DOHH2 (cell line): ENCODE results near the gene BAZ2B.

Experiments used
- H3F3A ChIP-seq: fragments of 200-600 bp; sonication (generic), shearing (Covaris generic); 2 replicates; pipeline ENCODE4 v1.6.0; 2016; ENCODE audit warnings: antibody characterized with exemption, mild to moderate bottlenecking; ENCODE audit not compliant: control insufficient read depth, insufficient read depth
- H3K27ac ChIP-seq: fragments of 200-600 bp; sonication (generic); 2 replicates; pipeline ENCODE4 v1.5.1; 2014; ENCODE audit warnings: low read depth, mild to moderate bottlenecking, low read length, moderate library complexity
- H3K27me3 ChIP-seq: fragments of 200-600 bp; sonication (generic); 2 replicates; pipeline ENCODE4 v1.6.1; 2014; ENCODE audit warnings: mild to moderate bottlenecking, low read length, mixed read lengths; ENCODE audit not compliant: control insufficient read depth
- H3K36me3 ChIP-seq: fragments of 200-600 bp; sonication (generic); 2 replicates; pipeline ENCODE4 v1.6.1; 2014; ENCODE audit warnings: mild to moderate bottlenecking, low read length, moderate library complexity, mixed read lengths; ENCODE audit not compliant: control insufficient read depth
- H3K4me1 ChIP-seq: fragments of 200-600 bp; sonication (generic); 2 replicates; pipeline ENCODE4 v1.6.1; 2014; ENCODE audit warnings: mild to moderate bottlenecking, low read length, mixed read lengths; ENCODE audit not compliant: control insufficient read depth
- H3K4me2 ChIP-seq: fragments of 200-600 bp; sonication (generic); 2 replicates; pipeline ENCODE4 v1.6.0; 2014; ENCODE audit warnings: mild to moderate bottlenecking, low read length, moderate library complexity
- H3K4me3 ChIP-seq: fragments of 200-600 bp; sonication (generic); 2 replicates; pipeline ENCODE4 v1.5.1; 2014; ENCODE audit warnings: mild to moderate bottlenecking, low read length, mixed read lengths
- H3K79me2 ChIP-seq: fragments of 200-600 bp; sonication (generic); 2 replicates; pipeline ENCODE4 v1.6.1; 2014; ENCODE audit warnings: mild to moderate bottlenecking, low read length, mixed read lengths; ENCODE audit not compliant: control insufficient read depth
- H3K9me2 ChIP-seq: fragments of 200-600 bp; sonication (generic); replicated peaks from 2 replicates; pipeline ENCODE4 v1.6.1; 2014; ENCODE audit warnings: mild to moderate bottlenecking, low read length, mixed read lengths; ENCODE audit not compliant: control insufficient read depth
- H3K9me3 ChIP-seq: fragments of 200-600 bp; sonication (generic); 2 replicates; pipeline ENCODE4 v1.6.1; 2014; ENCODE audit warnings: antibody characterized with exemption, low read length, mixed read lengths; ENCODE audit not compliant: control insufficient read depth, insufficient read depth
- H4K20me1 ChIP-seq: fragments of 200-600 bp; sonication (generic); 2 replicates; pipeline ENCODE4 v1.6.0; 2014; ENCODE audit warnings: low read depth, mild to moderate bottlenecking, antibody characterized with exemption, low read length, moderate library complexity; ENCODE audit not compliant: control insufficient read depth, insufficient read depth
- EZH2phosphoT487 ChIP-seq: fragments of 200-600 bp; sonication (generic); IDR thresholded peaks from 2 replicates; pipeline ENCODE4 v1.6.1; 2017; ENCODE audit warnings: borderline replicate concordance, mild to moderate bottlenecking, antibody characterized with exemption, low read length, moderate library complexity, mixed read lengths
- TF ChIP-seq, protein P1 (sequence below): fragments of 200-600 bp; sonication (generic); IDR thresholded peaks from one replicate; pipeline ENCODE4 v1.5.1; 2014; ENCODE audit warnings: antibody characterized with exemption, mild to moderate bottlenecking, low read depth, low read length; ENCODE audit not compliant: poor library complexity, severe bottlenecking

Gene BAZ2B

DNA sequence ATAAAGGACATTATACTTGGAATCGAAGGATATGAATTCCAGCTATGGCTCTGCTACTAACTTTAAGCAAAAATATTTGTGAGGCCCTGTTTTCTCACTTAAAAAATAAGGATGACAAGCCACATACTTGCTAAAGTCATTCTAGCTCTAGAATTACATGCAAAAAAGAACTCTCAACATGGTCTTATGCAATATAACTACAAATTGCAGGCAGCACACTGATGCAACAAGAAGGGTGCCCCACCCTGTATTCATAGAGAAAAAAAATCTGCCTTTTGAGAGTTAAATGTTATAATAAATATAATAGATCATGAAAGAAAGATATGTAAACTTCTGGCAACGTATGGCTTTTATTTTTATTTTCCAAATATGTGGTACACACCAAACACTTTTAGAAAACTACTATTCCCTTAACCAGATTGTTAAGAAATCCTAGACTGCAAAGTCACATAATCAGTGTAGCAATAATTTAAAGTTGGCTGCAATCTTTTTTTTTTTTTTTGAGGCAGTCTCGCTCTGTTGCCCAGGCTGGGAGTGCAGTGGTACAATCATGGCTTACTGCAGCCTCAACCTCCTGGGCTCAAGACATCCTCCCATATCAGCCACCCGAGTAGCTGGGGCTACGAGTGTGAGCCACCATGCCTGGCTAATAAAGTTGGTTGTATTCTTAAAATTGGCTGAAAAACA, 289.6 kb downstream of the BAZ2B start:
- Histone ChIP-seq H3K27me3 (no peaks in the 10 kb centered on the region), H4K20me1 (no peaks in the 10 kb centered on the region), H3K4me2 (no peak overlapping the region), H3K4me3 (no peak overlapping the region), H3K9me2 (no peaks in the 10 kb centered on the region), H3K79me2 (no peaks in the 10 kb centered on the region), H3K4me1 (no peaks in the 10 kb centered on the region), H3K36me3 (peaks cover 12% of the 10 kb centered on the region; the same call in 1 of the 2 replicates), H3K27ac (no peak overlapping the region), H3F3A (no peaks in the 10 kb centered on the region), H3K9me3 (no peaks in the 10 kb centered on the region)
- TF ChIP-seq, protein P1, sequence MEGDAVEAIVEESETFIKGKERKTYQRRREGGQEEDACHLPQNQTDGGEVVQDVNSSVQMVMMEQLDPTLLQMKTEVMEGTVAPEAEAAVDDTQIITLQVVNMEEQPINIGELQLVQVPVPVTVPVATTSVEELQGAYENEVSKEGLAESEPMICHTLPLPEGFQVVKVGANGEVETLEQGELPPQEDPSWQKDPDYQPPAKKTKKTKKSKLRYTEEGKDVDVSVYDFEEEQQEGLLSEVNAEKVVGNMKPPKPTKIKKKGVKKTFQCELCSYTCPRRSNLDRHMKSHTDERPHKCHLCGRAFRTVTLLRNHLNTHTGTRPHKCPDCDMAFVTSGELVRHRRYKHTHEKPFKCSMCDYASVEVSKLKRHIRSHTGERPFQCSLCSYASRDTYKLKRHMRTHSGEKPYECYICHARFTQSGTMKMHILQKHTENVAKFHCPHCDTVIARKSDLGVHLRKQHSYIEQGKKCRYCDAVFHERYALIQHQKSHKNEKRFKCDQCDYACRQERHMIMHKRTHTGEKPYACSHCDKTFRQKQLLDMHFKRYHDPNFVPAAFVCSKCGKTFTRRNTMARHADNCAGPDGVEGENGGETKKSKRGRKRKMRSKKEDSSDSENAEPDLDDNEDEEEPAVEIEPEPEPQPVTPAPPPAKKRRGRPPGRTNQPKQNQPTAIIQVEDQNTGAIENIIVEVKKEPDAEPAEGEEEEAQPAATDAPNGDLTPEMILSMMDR: no peak
- TF ChIP-seq EZH2phosphoT487: no peak

DNA sequence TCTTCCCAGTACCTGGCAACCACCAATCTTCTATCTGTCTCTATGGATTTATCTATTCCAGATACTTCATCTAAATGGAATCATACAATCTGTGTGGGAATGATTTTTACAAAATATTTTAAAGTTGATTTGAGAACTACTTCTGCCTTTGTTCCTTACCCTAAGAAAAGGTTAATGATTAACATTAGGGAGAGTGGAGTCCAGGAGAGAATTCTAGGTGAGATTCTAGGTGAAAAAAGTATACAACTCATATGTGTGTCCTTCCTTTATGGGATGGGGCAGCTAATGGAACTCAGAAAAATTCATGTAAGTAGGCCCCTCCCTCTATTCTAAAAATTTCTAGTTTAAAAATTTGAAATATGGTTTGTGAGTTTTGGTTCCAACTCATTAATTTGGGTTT, 293.9 kb downstream of the BAZ2B start:
- Histone ChIP-seq H3K4me2 (no peak overlapping the region), H3K36me3 (peaks cover 15% of the 10 kb centered on the region), H3K9me2 (no peaks in the 10 kb centered on the region), H3K27me3 (no peaks in the 10 kb centered on the region), H3K27ac (no peak overlapping the region), H3K4me1 (no peaks in the 10 kb centered on the region), H3K79me2 (no peaks in the 10 kb centered on the region), H3K9me3 (no peaks in the 10 kb centered on the region), H3K4me3 (no peak overlapping the region), H3F3A (no peaks in the 10 kb centered on the region), H4K20me1 (no peaks in the 10 kb centered on the region)
- TF ChIP-seq, protein P1: no peak
- no peak for TF ChIP-seq EZH2phosphoT487

DNA sequence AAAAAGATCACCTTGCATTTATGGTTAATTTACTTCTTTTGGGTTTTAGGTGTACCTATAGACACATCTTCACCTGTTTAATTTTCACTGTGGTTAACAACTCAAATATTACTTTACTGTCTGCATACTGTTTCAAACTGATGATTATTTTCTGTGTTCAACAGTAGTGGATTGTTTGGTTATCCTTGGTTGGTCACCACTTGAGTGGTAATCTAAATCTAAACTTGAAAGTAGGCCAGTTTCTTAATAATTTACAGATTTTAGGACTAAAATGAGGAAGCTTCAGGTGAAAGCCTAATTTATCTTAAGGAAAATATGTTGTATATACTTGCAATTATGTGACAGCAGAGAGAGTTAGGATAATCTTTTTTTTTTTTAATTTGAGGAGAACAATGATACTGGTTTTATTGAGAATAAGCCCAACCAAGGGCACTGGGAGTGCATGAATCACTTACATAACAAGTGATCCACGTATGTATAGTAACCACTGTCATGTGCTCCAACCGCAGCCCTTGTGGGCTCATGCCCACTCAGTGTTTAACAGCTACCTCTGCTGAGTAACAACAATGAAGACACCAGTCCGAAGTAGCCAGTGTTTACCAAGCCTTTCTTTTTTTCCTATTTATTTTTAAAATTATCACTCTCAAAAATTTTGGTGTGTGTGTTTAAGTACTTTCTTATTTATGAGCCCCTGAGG, 298.8 kb downstream of the BAZ2B start:
- no peaks in the 10 kb centered on the region for H3K4me1 ChIP-seq
- no peaks in the 10 kb centered on the region for H3K9me2 ChIP-seq
- H3F3A ChIP-seq: no peaks in the 10 kb centered on the region
- H4K20me1 ChIP-seq: no peaks in the 10 kb centered on the region
- no peaks in the 10 kb centered on the region for H3K79me2 ChIP-seq
- H3K4me3 ChIP-seq: no peak overlapping the region
- no peaks in the 10 kb centered on the region for H3K9me3 ChIP-seq
- H3K4me2 ChIP-seq: no peak overlapping the region
- peaks cover 11% of the 10 kb centered on the region for H3K36me3 ChIP-seq
- no peaks in the 10 kb centered on the region for H3K27me3 ChIP-seq
- TF ChIP-seq, protein P1: no peak
- no peak for TF ChIP-seq EZH2phosphoT487
- H3K27ac ChIP-seq: no peak overlapping the region
